Activated CD8-positive, alpha-beta memory T cell treated with anti-CD3 and anti-CD28 coated beads for 36 hours (primary cell): ENCODE measurements around the gene AKAP5. TPM values are rescaled to one million over a fixed set of nuclear protein-coding genes. Genes with fewer than 3 reads are reported as not detected.

Source experiments
- CTCF ChIA-PET: fragments of 350-600 bp; sonication (Branson Sonifier 250); formaldehyde crosslinking; loops from one replicate; lab custom pipeline; 2021; ENCODE audit warnings: antibody characterized with exemption; lab: Charles Lee
- POLR2A ChIA-PET: fragments of 350-600 bp; sonication (Branson Sonifier 250); formaldehyde crosslinking; loops from one replicate; lab custom pipeline; 2021; ENCODE audit warnings: antibody characterized with exemption; lab: Charles Lee
- total RNA-seq, 2 experiments: library from RNA; stranded (reverse); gene quantifications; one replicate each; pipeline ENCODE4 v1.2.3, GENCODE V29; 2021

The AKAP5 gene
- total RNA-seq, 2 experiments from 2014 or later, result 4.5 TPM

GRCh38 chr14:64488590-64489099 lies 23.3 kb downstream of the AKAP5 start:
- CTCF ChIA-PET, result interaction anchor here (1.0 to 1.2 kb wide), 2 partner anchors 13 to 15 kb away, joined by 3 to 4 read pairs; partner anchors contain the start of gene ZBTB25
- POLR2A ChIA-PET, result no interaction called here

GRCh38 chr14:64491637-64492036 lies 26.3 kb downstream of the AKAP5 start:
- POLR2A ChIA-PET, result no interaction called here
- CTCF ChIA-PET, result interaction anchor here (1.8 kb wide), 1 partner anchor 14 kb away, joined by 5 read pairs; no protein-coding TSS in a partner anchor

- CTCF ChIA-PET, result no interaction called here
- POLR2A ChIA-PET, result interaction anchor here (0.5 to 0.7 kb wide), 2 partner anchors 10 to 108 kb away, joined by 5 to 7 read pairs; no protein-coding TSS in a partner anchor
Measured at GRCh38 chr14:64493455-64493854, 28.2 kb downstream of the AKAP5 start.

- POLR2A ChIA-PET, result no interaction called here
- CTCF ChIA-PET, result interaction anchor here (0.8 to 2.2 kb wide), 2 partner anchors 9 to 65 kb away, joined by 3 to 7 read pairs; partner anchors contain the start of gene ZBTB1
Measured at GRCh38 chr14:64495252-64495651, 30.0 kb downstream of the AKAP5 start.

- ChIA-PET POLR2A (interaction anchor here (1.3 kb wide), 1 partner anchor 33 kb away, joined by 3 read pairs; no protein-coding TSS in a partner anchor), CTCF (interaction anchor here (0.7 to 3.0 kb wide), 3 partner anchors 14 to 67 kb away, joined by 3 to 8 read pairs (median 7); no protein-coding TSS in a partner anchor)
Measured at GRCh38 chr14:64496764-64497163, 31.5 kb downstream of the AKAP5 start.

GRCh38 chr14:64500088-64500487 lies 34.8 kb downstream of the AKAP5 start:
- CTCF ChIA-PET, result interaction anchor here (0.6 kb wide), 1 partner anchor 852 kb away, joined by 3 read pairs; no protein-coding TSS in a partner anchor

GRCh38 chr14:64501411-64502171 lies 36.3 kb downstream of the AKAP5 start:
- ChIA-PET CTCF (interaction anchor here (0.7 to 3.0 kb wide), 8 partner anchors 9 to 56 kb away, joined by 3 to 8 read pairs (median 3); no protein-coding TSS in a partner anchor), POLR2A (interaction anchor here (0.9 kb wide), 1 partner anchor 8 kb away, joined by 5 read pairs; no protein-coding TSS in a partner anchor)

More at GRCh38 chr14:64500088-64500487, 34.8 kb downstream of the AKAP5 start:
- POLR2A ChIA-PET, result no interaction called here

- POLR2A ChIA-PET, result interaction anchor here (0.5 to 2.0 kb wide), 4 partner anchors 54 to 283 kb away, joined by 3 to 9 read pairs (median 9); partner anchors contain the start of gene MTHFD1
- CTCF ChIA-PET, result interaction anchor here (1.2 to 3.0 kb wide), 4 partner anchors 8 to 57 kb away, joined by 3 to 8 read pairs (median 4); no protein-coding TSS in a partner anchor
Measured at GRCh38 chr14:64502456-64502855, 37.2 kb downstream of the AKAP5 start.

GRCh38 chr14:64502887-64503433 lies 37.7 kb downstream of the AKAP5 start:
- CTCF ChIA-PET, result interaction anchor here (1.0 to 3.0 kb wide), 3 partner anchors 15 to 57 kb away, joined by 3 to 8 read pairs (median 3); no protein-coding TSS in a partner anchor
- POLR2A ChIA-PET, result interaction anchor here (0.5 to 2.0 kb wide), 5 partner anchors 13 to 284 kb away, joined by 3 to 9 read pairs (median 9); partner anchors contain the start of gene MTHFD1

- ChIA-PET POLR2A (interaction anchor here (0.7 to 2.0 kb wide), 7 partner anchors 12 to 202 kb away, joined by 3 to 9 read pairs (median 4); partner anchors contain the start of genes HSPA2 and MTHFD1), CTCF (interaction anchor here (1.0 to 3.0 kb wide), 4 partner anchors 8 to 25 kb away, joined by 3 to 8 read pairs (median 3); no protein-coding TSS in a partner anchor)
Measured at GRCh38 chr14:64503434-64504309, 38.4 kb downstream of the AKAP5 start, which contains the start of gene ZBTB25. Gene ZBTB25, minus strand, starts transcription at chr14:64503838. Its CDS starts 13,305 bp downstream, at chr14:64490533.

- ChIA-PET POLR2A (interaction anchor here (0.6 to 2.0 kb wide), 7 partner anchors 11 to 201 kb away, joined by 3 to 9 read pairs (median 4); partner anchors contain the start of genes HSPA2 and MTHFD1), CTCF (interaction anchor here (0.6 to 1.3 kb wide), 3 partner anchors 9 to 74 kb away, joined by 3 read pairs; no protein-coding TSS in a partner anchor)
Measured at GRCh38 chr14:64504310-64504896, 39.1 kb downstream of the AKAP5 start, which contains the start of gene ZBTB1. Gene ZBTB1, plus strand, starts transcription at chr14:64504770. Its CDS starts 16,735 bp downstream, at chr14:64521505.

- ChIA-PET CTCF (interaction anchor here (0.6 to 1.3 kb wide), 4 partner anchors 9 to 75 kb away, joined by 3 to 4 read pairs (median 3); no protein-coding TSS in a partner anchor), POLR2A (interaction anchor here (0.6 to 1.5 kb wide), 6 partner anchors 10 to 410 kb away, joined by 3 to 9 read pairs (median 5); partner anchors contain the start of genes HSPA2 and MTHFD1)
Measured at GRCh38 chr14:64504897-64505794, 39.8 kb downstream of the AKAP5 start.

GRCh38 chr14:64506721-64507120 lies 41.4 kb downstream of the AKAP5 start:
- POLR2A ChIA-PET, result no interaction called here
- CTCF ChIA-PET, result interaction anchor here (0.6 kb wide), 1 partner anchor 126 kb away, joined by 3 read pairs; no protein-coding TSS in a partner anchor

GRCh38 chr14:64507376-64508156 lies 42.3 kb downstream of the AKAP5 start:
- ChIA-PET POLR2A (no interaction called here), CTCF (interaction anchor here (0.6 kb wide), 1 partner anchor 127 kb away, joined by 3 read pairs; no protein-coding TSS in a partner anchor)

GRCh38 chr14:64508215-64508776 lies 43.0 kb downstream of the AKAP5 start:
- ChIA-PET POLR2A (no interaction called here), CTCF (interaction anchor here (2.3 kb wide), 1 partner anchor 129 kb away, joined by 7 read pairs; no protein-coding TSS in a partner anchor)
